Natural killer cell (primary cell): Measurements from ENCODE around the gene SLC9A1. TPM values are rescaled to one million over a fixed set of nuclear protein-coding genes. Genes with fewer than 3 reads are reported as not detected.

Source experiments
- ATAC-seq, 3 donors: fragments of 150-1000 bp in 2 of 3; fragments of 200-7000 bp in 1 of 3; cut with Tn5 transposase; 1 replicate in 1 of 3; 2 replicates in 2 of 3; pipeline ENCODE4 v1.10.0; 2021; ENCODE audit warnings: mild to moderate bottlenecking in 2 of 3, moderate library complexity in 2 of 3
- DNase-seq, 2 donors: peaks; one replicate each; pipeline versions ENCODE4 v3.0.0 to v3.0.0-alpha.2; 2013 to 2021; ENCODE audit warnings: mixed read lengths in 1 of 2
- H3K27ac ChIP-seq: one replicate; pipeline ENCODE4 v1.5.1; 2013; ENCODE audit warnings: mild to moderate bottlenecking, low read length
- H3K27me3 ChIP-seq: one replicate; pipeline ENCODE4 v1.6.1; 2013; ENCODE audit warnings: low read length; ENCODE audit not compliant: control insufficient read depth, insufficient read depth
- H3K36me3 ChIP-seq: one replicate; pipeline ENCODE4 v1.6.1; 2013; ENCODE audit warnings: low read length; ENCODE audit not compliant: control insufficient read depth, insufficient read depth
- H3K4me1 ChIP-seq: one replicate; pipeline ENCODE4 v1.6.1; 2013; ENCODE audit warnings: low read length; ENCODE audit not compliant: control insufficient read depth, insufficient read depth
- H3K4me3 ChIP-seq: one replicate; pipeline ENCODE4 v1.5.1; 2013; ENCODE audit warnings: low read length
- H3K9me3 ChIP-seq: one replicate; pipeline ENCODE4 v1.6.1; 2013; ENCODE audit warnings: low read length; ENCODE audit not compliant: control insufficient read depth, insufficient read depth
- H3K27ac Mint-ChIP-seq, 2 donors: one replicate each; pipeline ENCODE4 v1.8.0; 2022; ENCODE audit warnings: mild to moderate bottlenecking in 2 of 2, mixed read lengths in 2 of 2, moderate library complexity in 1 of 2
- H3K27me3 Mint-ChIP-seq, 2 donors: one replicate each; pipeline ENCODE4 v1.8.0; 2022; ENCODE audit warnings: low read depth in 2 of 2, mixed read lengths in 2 of 2
- H3K36me3 Mint-ChIP-seq: one replicate; pipeline ENCODE4 v1.8.0; 2022; ENCODE audit warnings: mixed read lengths
- H3K4me1 Mint-ChIP-seq, 2 donors: one replicate each; pipeline ENCODE4 v1.8.0; 2022; ENCODE audit warnings: mixed read lengths in 2 of 2
- H3K4me3 Mint-ChIP-seq: one replicate; pipeline ENCODE4 v1.8.0; 2022; ENCODE audit warnings: mild to moderate bottlenecking, moderate library complexity, mixed read lengths
- H3K9me3 Mint-ChIP-seq, 2 donors: one replicate each; pipeline ENCODE4 v1.8.0; 2022; ENCODE audit warnings: mixed read lengths in 2 of 2
- WGBS: methylation state at CpG from one replicate; pipeline ENCODE4 v1.1.7; 2013; ENCODE audit warnings: missing lambda C conversion rate; ENCODE audit not compliant: insufficient coverage; 5-methylcytosine and 5-hydroxymethylcytosine counted together
- intact Hi-C: fragments of 100-400 bp; cut with micrococcal nuclease; formaldehyde crosslinking; loops from one replicate; pipeline ENCODE4 v1.14.2; 2022
- total RNA-seq, 4 donors: library from RNA; stranded (reverse); fragments of 120-200 nt in 1 of 4; gene quantifications; one replicate each; pipeline versions ENCODE4 v1.2.3 to v1.2.4, GENCODE V29; 2013 to 2022
- TF ChIP-seq, protein P1 (sequence below): fragments of 200-600 bp; IDR thresholded peaks from one replicate; pipeline ENCODE4 v1.8.0; 2022; ENCODE audit warnings: antibody characterized with exemption

Gene SLC9A1
- total RNA-seq, 3 donors from 2014 or later (not counting 1 experiment from before 2014, with no cell fraction given), result 26.5 to 37.4 (median 29.4) TPM

DNA sequence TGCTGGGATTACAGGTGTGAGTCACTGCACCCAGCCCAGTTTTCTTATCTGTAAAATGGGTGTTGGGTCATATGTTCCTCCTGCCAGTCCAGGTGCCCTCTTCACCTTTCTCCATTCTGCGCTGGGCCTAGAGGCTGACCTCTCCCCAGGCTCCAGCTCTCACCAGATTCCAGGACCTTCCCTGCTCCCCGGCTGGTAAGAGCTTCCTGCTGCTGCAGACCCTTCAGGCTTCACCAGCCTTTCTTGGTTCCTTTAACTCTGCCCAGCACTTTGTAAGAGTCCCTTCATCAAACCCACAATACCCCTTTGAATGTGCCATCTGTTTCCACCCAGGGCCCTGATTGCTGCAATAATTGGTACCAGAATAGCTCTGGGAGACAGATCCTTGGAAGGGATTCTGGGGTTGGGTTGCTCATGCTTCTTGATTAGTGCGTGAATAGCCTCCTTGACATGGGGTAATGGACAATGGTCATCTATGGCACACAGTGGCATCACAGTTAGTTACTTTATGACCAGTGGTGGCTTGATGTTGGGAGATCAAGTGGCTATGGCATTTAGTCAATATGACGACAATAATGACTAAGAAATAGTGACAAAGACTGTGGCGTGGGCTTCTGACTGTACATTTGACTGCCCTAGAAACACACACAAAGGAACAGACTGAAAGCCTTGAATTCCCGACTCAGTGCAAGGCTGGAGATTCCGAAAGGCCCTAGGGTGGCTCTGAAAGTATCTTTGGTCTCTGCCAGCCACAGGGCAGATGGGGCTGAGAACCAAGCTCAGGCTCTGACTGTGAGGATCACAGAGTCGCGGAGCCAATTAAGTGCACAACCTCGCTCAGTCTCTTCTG, 67.3 kb downstream of the SLC9A1 start:
- DNase-seq (no peak), ATAC-seq (no peak)
- no peaks in the 10 kb centered on the region for H3K9me3 ChIP-seq
- TF ChIP-seq, protein P1, sequence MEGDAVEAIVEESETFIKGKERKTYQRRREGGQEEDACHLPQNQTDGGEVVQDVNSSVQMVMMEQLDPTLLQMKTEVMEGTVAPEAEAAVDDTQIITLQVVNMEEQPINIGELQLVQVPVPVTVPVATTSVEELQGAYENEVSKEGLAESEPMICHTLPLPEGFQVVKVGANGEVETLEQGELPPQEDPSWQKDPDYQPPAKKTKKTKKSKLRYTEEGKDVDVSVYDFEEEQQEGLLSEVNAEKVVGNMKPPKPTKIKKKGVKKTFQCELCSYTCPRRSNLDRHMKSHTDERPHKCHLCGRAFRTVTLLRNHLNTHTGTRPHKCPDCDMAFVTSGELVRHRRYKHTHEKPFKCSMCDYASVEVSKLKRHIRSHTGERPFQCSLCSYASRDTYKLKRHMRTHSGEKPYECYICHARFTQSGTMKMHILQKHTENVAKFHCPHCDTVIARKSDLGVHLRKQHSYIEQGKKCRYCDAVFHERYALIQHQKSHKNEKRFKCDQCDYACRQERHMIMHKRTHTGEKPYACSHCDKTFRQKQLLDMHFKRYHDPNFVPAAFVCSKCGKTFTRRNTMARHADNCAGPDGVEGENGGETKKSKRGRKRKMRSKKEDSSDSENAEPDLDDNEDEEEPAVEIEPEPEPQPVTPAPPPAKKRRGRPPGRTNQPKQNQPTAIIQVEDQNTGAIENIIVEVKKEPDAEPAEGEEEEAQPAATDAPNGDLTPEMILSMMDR, result no peak
- Mint-ChIP-seq H3K27me3 (no peaks in the 10 kb centered on the region), H3K27ac (peak overlapping the region in 1 of 2 donors; percentile 65), H3K36me3 (no peaks in the 10 kb centered on the region), H3K9me3 (peaks cover 0 to 4% of the 10 kb centered on the region in 2 donors), H3K4me1 (peaks cover 0 to 9% of the 10 kb centered on the region in 2 donors), H3K4me3 (no peak overlapping the region)
- no peaks in the 10 kb centered on the region for H3K36me3 ChIP-seq
- no peaks in the 10 kb centered on the region for H3K27me3 ChIP-seq
- 92% methylated on average over 10 of the region's 10 CpGs for WGBS
- no peak overlapping the region for H3K27ac ChIP-seq
- no peaks in the 10 kb centered on the region for H3K4me1 ChIP-seq
- H3K4me3 ChIP-seq, result no peak overlapping the region
- intact Hi-C loops, result no loop called here

DNA sequence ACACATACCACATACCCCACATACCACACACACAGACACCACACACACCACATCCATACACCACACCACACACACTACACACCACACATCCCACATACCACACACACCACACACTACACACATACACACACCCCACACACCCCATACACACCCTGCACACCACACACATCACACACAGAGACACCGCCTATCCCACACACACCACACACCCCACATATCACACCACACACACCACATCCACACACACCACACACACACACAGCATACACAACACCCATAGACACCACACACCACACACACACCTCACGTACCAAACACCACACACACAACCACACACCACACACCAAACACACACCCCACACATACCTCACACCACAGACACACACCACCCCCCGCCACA, 68.3 kb downstream of the SLC9A1 start:
- H3K36me3 ChIP-seq, result no peaks in the 10 kb centered on the region
- no peak for DNase-seq
- Mint-ChIP-seq H3K4me3 (no peak overlapping the region), H3K27me3 (no peaks in the 10 kb centered on the region), H3K27ac (peak overlapping the region in 1 of 2 donors; percentile 65), H3K4me1 (peaks cover 0 to 9% of the 10 kb centered on the region in 2 donors), H3K9me3 (peaks cover 0 to 4% of the 10 kb centered on the region in 2 donors), H3K36me3 (no peaks in the 10 kb centered on the region)
- 78% methylated on average over 3 of the region's 3 CpGs for WGBS
- no peaks in the 10 kb centered on the region for H3K27me3 ChIP-seq
- intact Hi-C loops, result no loop called here
- H3K27ac ChIP-seq, result no peak overlapping the region
- H3K4me1 ChIP-seq, result no peaks in the 10 kb centered on the region
- TF ChIP-seq, protein P1, result no peak
- peak in 1 of 3 donors; percentile 36 for ATAC-seq
- H3K9me3 ChIP-seq, result no peaks in the 10 kb centered on the region
- no peak overlapping the region for H3K4me3 ChIP-seq

DNA sequence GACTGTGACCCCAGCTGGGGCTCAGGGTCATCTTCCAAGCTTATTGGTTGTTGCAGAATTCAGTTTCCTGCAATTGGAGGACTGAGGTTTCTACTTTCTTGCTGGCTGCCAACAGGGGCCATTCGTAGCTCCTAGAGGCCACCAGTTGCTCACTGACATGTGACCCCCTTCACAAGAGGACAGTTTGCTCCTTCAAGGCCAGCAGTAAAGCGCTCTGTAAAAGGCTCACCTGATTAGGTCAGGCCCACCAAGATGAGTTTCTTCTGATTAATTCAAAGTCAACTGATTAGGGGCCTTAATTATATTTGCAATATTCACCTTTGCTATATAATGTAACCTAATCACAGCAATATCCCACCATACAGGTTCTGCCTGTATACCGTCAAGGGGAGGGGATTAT, 68.9 kb downstream of the SLC9A1 start:
- 83% methylated on average over 2 of the region's 3 CpGs for WGBS
- Histone ChIP-seq H3K4me1 (no peaks in the 10 kb centered on the region), H3K27me3 (no peaks in the 10 kb centered on the region), H3K36me3 (no peaks in the 10 kb centered on the region), H3K4me3 (no peak overlapping the region), H3K27ac (no peak overlapping the region), H3K9me3 (no peaks in the 10 kb centered on the region)
- peak overlapping the region in 1 of 2 donors; percentile 65 for H3K27ac Mint-ChIP-seq
- H3K27me3 Mint-ChIP-seq, result no peaks in the 10 kb centered on the region
- H3K9me3 Mint-ChIP-seq, result peaks cover 0 to 4% of the 10 kb centered on the region in 2 donors
- peaks cover 0 to 9% of the 10 kb centered on the region in 2 donors for H3K4me1 Mint-ChIP-seq
- no peak overlapping the region for H3K4me3 Mint-ChIP-seq
- ATAC-seq (no peak), DNase-seq (no peak)
- intact Hi-C loops, result no loop called here
- TF ChIP-seq, protein P1, result no peak
- H3K36me3 Mint-ChIP-seq, result no peaks in the 10 kb centered on the region
